NCI-H1417 treated with DMSO at 0.1 percent for 48 hours (cell line): Measurements from ENCODE around the gene MFSD12.

Source experiments
- DNase-seq: peaks from one replicate; lab custom pipeline; 2025; lab: John Stamatoyannopoulos, UW

Gene MFSD12

DNA sequence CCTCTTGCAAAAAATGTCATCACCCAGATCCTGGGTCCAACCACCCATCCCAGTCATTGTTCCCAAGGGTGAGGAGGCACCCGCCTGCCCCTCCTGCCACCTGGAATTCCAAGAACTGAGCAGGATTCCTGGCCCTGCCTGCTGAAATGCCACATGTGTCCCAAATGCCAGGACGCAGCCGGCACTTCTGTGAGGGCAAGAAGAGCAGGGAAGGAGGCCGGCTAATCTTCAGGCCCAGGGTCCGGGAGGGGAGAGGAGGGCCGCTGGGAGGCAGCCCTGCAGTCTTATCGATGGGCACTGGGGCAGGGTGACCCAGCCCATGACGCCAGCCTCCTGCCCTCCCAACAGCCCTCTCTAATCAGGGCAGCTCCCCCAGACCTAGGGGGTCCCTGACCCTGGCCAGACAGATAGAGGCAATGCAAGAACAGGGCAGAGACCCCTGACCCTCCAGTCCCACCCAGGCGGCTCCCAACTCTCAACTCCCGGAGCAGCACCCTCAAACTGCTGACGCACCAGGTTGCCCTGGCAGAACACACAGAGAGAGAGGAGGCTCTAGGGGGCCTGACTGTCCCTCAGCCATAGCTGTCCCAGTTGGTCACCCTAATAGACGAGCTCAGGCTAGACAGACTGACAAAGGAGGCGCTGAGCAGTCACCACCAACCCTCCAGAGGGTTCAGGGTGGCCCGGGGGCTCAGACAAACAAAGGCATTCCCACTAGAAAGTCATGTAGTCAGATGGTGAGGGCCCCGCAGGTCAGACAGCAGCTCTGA is 1.5 kb downstream of the MFSD12 start:
- no peak for DNase-seq

DNA sequence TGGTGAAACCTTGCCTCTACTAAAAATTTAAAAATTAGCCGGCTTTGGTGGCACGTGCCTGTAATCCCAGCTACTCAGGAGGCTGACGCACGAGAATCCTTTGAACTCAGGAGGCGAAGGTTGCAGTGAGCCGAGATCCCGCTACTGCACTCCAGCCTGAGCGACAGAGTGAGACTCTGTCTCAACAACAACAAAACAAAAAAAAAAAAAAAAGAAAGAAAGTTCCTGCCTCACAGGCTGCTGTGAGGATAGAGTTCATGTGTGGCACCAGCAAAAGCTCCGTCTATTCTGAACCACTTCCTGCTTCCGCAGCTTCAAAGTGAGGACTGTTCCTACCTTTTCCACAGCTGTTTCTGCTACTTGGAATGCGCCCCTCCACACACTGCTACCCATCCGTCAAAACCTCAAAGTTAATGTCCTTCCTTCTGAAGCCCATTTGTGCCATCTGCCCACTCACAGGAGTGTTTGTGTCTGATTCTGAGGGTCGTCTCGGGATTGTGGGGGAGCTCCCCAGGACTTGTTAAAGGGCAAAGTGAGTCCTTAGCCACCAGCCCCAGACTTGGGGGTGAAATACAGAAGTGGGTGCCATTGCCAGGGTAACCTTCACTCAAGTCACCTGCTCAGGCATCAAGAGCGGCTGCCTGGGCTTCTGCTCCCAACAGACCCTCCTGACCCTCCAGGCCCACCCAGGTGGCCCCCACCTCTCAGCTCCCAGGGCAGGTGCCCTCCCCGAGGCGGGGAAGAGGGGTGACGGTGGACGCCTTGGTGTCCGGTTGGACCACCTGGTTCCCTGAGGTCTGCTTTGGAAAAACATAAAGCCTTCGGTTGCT is 2.9 kb downstream of the MFSD12 start:
- DNase-seq = no peak

DNA sequence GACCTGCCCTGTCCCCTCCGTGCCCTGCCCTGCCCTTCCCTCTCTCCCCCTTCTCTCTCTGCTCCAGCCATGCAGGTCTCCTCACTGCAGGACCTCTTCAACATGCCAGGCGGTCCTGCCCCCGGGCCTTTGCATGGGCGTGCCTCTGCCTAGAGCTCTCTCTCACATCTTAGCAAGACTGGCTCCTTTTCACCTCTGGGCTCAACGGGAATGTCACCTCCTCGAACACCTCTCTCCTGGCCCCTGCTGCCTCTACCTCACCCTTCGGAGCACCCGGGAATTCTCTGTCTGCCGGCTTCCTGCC is 5.6 kb downstream of the MFSD12 start:
- DNase-seq = no peak

DNA sequence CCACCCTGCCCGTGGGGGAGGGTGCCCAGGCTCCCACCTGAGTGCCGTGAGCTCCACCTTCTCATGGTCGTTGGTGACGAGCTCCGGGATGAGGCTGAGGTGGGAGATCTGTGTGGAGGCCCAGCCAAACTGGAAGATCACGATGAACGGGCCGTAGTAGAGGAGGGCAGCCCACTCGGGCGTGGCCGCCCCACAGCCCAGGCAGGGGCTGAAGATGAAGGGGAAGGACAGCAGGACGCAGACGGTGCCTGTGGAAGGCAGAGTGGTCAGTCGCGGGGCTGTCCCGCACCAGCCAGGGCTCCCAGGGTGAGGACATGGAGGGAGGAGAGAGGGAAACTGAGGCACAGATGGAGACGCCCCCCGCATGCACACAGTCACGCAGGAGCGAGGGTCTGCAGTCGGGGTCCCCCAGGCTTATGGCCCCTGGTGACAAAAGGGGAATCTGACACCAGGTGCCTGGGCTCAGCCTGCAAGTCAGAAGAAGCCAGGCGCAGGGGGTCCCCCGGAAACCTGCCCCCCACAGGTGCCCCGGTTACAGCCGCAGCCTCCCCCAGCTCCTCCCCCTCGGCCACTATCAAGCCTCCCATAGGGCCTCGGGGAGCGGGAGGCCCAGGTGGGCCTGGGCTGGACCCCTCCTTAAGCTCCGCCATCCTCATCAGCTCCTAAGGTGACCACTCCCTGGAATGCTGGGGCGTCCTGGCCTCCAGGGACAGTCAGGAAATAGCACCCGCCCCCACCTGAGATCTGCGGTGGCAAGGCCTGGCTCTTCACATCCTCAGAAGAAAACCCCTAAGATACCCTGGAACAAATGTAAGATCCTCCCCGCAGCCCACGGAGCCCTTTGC is 6.2 kb downstream of the MFSD12 start:
- no peak for DNase-seq

DNA sequence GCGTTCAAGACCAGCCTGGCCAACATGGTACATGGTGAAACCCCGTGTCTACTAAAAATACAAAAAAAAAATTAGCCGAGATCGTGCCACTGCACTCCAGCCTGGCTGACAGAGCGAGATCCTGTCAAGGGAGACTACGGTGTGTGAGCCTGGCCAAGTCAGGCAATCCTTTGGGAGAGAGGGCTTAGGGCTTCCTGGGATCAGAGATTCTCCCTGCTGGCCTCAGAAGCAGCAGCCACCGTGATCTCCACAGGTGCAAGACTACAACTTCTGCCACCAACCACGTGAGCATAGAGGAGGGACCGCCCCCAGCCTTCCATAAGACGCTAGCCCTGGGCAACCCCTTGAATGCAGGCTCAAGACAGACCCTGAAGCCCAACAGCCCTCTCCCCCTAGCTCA is 7.6 kb downstream of the MFSD12 start:
- DNase-seq = no peak

DNA sequence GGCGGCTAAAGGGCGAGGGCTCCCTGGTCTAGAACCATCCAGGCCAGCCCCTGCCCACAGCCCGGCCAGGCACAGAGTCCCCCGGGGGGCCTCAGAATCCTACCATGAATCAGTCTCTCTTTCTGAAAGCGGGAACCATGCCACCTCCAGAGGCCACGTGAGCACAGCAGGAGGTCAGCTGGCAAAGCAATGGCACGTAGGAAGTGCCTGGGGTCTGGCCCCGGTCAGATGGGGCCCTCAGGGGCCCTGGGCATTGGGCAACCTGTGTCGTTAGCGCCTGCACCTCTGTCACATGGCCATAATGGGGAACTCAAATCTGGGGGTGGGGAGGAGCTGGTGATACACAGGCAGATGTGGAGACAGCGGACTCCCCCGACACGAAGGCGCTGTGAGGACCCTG is 8.8 kb downstream of the MFSD12 start:
- DNase-seq = no peak

DNA sequence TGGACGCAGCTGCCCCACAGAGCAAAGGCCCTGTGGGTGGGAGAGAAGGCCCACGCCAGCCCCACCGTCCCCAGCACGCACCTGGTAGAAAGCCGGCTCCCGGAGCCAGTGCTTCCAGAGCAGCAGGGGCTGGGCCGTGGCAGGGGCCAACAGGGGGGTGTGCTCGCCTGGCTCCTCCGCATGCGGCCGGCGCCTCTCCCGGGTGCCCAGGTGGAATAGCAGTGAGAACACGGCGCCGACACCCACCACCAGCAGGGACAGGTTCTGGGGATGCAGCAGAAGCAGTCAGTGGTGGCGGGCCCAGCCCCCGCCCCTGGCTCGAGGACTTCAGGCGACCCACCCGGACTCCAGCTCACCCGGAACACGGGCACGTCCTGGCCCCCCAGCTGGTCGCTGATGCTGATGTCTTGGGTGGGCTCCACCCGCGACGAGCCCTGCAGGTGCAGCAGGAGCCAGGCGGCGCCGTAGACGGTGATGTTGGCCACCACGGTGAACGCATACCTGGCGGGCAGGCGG is 9.6 kb downstream of the MFSD12 start:
- no peak for DNase-seq

DNA sequence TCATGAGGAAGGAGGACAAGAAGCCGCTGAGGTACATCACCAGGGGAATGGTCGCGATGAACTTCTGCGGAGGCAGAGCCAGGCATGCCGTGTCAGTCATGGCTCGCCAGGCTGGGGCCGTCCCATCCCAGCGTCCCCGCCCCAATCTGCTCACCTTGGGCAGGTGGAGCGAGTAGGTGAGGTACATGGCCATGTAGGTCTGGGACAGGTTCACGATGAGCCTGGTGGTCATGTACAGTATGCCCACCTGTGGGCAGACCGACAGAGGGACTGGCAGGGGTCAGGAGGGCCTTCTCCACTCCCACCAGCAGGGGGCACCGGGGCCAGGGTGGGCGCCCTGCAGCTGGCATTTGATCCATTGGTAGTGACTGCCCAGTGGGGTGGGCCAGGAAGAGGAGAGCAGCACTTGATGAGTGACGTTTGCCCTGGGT is 10.1 kb downstream of the MFSD12 start:
- no peak for DNase-seq

DNA sequence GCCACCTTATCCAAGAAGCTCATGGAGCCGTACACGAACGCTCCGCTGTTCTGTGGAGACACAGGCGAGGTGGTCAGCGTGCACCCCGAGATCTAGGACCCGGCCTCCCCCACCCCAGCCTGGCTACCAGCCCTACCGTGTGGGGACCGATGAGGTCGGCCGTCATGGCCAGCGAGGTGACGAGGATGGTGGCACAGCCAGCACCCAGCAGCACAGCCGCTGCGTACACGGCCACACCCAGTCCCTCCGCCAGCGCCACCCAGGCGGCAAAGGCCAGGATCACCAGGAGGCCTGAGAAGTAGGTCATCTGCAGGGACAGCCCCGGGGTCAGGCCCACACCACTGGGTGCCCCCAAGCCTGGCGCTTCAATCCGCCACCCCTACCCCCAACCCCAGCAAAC is 11.3 kb downstream of the MFSD12 start:
- DNase-seq = no peak

DNA sequence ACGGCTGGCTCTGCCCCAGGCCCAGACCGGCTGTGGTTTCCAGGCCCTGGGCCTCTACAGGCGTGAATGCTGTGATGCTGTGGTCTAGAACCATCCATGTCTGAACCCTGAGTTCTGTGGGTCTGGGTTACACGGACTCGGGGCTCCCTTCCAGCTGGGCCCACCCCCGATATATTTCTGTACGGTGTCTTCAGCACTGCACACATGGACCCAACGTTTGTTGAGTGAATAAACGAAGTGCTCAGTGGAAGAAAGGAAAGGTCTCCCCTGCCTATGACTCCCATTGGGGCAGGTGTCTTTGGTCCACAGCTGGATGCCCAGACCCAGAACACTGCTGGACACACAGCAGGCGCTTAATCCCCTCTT is 11.7 kb downstream of the MFSD12 start:
- DNase-seq = no peak

DNA sequence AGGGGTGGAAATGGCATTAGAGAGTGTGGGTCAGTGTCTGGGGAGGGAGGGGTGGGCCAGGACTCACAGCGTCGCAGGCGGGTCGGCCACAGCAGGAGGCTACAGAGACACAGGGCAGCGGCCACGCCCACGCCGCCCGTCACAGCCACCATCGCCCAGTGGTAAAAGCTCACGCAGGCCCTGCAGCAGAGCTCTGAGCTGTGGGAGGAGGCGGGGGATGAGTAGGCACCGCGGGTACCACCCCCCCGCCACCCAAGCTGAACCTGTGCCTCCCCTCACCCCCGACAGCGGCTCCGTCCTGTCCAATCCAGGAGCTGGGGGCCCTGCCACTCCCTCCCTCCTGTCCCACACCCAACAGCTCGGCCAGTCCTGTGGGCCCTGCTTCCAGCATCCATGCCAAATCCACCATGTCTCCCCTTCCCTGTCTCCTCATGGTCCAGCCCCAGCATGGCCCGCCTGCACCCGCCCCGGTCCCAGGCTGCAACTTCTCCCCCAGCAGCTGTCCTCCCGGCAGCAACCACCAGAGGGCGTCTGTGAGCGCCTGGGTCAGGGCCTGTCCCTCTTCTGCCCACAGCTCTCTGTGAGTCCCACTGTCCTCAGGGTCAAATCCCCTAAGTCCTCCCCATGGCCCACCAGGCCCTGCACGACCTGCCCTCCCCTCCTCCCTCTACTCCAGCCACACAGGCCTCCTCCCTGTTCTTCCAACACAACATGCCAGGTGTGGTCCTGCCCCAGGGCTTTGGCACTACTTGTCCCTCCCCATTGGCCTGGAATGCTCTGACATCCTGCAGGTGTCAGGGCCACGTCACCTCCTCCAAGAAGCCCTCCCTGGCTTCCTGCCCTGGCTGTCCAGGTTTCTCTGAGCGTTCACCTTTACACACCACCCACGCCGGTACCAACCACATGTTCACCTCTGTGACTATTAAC is 12.4 kb downstream of the MFSD12 start:
- DNase-seq = no peak

DNA sequence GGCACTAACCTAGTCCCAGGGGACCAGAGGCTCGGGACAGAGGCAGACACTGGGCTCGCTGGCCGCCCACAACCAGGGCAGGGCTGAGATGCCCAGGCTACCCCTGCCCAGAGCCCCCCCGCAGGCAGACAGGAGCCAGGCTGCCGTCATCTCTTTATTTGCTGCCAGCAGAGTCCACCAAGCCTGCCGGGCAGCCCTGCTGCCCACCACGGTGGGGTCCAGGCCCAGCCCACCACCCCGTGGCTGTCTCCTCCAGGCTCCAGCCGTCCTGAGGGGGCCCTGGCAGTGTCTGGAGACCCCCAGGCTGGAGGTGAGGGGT is 13.4 kb downstream of the MFSD12 start:
- DNase-seq = no peak

DNA sequence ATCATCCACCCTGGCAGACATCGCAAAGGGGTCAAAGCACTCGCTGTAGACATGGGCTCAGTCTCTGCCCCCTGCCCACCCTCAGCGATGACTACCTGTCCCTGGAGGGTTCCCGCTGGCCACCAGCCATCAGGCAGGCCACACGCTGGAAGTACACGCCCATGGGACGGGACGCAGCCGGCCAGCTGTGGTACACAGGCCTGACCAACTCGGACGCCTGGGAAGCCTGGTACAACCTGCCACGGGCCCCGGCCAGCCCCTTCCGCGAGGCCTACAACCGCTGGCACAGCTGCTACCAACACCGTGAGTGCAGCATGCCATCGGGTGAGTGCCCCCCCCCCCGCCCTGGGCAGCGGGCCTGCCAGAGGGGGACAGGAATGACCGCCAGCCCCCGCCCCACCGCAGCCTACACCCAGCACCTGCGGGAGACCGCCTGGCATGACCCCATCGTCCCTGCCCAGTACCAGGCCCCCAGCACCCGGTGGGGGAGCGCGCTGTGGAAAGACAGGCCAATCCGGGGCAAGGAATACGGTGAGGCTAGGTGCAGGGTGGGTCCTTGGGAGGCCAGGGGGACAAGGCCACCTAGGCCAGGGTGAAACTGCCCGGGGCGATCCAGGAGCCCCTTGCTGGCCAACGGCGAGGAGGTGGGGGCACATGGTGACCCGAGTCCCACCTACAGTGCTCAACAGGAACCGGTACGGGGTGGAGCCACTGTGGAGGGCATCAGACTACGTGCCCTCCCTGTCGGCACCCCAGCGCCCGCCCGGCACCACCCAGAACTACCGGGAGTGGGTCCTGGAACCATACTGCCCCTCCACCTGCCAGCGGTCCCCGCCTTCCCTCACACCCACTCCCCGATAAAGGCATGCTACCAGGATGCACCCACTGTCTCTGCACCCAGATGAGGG is 14.0 kb downstream of the MFSD12 start:
- DNase-seq = no peak

DNA sequence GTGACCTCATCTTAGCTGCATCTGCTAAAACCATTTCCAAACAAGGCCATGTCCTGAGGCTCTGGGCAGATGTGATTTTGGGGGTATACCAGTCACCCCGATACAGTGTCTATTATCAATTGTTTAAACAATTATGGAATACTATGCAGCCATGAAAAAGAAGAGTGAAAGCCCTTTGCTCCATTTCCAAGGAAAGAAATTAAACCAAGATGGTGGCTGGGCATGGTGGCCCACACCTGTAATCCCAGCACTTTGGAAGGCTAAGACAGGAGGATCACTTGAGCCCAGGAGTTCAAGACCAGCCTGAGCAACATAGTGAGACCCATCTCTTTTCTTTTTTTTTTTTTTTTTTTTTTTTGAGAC is 17.6 kb downstream of the MFSD12 start:
- no peak for DNase-seq

DNA sequence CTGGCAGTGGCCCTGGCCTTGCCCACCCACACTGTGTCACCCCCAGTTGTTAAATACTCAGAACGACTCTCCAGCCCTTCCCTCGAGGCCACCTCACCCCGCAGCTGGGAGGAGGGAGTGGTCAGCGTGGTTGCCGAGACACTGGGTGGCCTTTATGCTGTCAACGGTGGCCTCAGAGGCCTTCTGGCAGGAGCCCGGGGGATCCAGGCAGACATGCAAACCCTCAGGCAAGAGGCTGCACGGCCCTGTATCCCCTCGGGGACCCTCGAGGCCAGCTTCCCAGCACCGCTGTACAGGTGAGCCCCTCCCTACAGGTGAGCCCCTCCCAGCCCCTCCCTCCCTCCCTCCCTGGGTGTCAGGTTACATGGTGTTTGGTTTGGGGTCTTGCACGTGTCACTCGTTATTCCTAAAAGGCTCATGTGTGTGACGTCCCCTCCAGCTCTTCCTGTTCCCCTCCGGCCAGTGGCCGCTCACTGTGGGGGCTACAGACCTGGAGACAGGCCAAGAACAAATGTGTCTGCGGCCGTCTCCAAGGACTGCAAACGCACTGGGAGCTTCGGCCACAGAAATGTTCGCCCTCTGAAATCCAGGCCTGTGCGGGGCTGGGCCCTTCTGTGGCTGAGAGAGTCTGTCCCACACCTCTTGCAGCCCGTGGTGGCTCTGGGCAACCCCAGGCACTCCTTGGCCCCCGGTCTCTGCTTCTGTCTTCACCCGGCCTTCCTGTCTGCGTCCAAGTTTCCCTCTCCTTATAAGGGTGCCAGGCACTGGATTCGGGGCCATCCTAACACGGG is 18.2 kb downstream of the MFSD12 start, which contains the start of gene TEKTIP1:
Gene TEKTIP1, plus strand, starts transcription at position 210 of the 791 bp plus-strand sequence. Its CDS starts 4 bp downstream, at position 214.
- DNase-seq = no peak

DNA sequence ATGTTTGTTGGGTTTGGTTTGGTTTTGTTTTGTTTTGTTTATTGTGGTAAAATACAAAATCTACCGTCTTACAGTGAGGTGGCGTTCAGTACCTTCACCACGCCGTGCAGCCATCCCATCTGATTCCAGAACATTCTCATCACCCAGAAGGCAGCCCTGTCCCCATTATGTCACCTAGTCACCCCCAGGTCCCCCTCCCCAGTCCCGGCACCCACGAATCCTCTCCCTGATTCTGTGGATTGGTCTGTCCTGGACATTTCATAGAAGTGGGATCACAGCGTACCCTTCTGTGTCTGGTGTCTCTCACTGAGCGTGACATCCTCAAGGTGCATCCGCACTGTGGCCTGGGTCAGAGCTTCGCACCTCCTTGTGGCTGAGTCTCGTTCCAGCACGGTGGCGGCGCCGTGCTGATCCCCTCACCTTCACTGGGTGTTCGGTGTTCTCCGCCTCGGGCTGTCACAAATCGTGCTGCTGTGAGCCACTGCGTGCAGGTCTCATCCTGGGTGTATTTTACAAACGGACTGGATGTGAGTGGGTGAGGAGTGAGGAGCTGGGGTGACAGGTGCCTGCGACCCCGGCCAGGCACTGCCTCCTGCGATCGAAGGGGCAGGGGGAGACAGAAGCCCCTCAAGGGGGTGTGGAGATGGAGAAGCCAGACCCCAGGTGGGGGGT is 19.0 kb downstream of the MFSD12 start:
- DNase-seq = no peak

DNA sequence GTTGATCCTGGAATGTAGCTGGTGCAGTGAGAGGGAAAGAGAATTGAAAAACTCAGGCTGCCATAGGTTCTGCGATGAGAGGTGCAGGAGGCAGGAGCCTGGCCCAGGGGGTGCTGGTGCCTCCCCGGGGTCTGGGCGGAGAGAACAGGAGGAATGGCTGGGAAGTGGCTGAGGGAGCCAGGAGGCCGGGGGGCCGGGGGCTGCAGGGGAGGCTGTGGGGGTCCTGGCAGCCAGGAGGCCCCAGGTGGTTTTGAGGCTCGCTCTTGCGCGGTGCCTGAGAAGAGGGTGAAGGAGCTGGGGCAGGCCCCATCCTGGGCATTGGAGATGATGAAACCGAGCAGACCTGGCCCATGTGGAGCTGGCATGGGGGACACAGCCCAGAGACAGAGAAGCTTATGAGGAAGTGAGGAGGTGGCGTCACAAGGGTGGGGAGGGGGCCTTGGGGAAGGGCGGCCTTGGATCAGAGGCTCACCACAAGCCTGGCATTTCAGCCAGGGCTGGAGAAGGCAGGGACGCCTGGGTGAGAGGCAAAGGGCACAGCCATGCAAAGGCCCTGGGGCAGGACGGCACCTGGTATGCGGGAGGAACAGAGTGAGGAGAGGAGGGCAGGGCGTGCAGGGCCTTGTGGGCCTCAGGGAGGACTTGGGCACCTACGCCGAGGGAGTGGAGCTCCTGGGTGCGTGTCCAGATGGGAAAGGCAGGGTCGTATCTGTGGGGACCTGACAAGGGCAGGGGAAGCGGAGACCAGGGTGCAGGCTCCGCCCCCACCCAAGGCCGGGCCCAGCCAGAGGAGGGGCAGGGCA is 19.7 kb downstream of the MFSD12 start:
- DNase-seq = no peak

DNA sequence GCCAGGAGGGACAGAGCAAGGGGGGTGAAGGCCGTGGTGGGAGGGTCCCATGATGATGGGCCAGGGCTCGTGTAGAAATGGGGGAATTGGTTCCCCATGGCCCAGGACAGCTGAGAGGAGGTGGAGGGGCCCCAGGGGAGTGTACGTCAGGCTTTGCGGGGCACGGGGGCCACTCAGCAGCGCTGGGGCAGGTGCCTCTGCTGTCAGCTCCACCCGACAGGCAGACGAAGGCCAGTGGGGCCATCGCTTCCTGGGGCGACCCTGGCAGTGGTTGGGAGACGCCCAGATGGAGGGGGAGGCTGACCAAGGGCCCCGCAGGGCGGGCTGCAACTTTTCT is 20.3 kb downstream of the MFSD12 start:
- no peak for DNase-seq
